Transverse colon (tissue), 4 donors: ENCODE results near the gene SEZ6. TPM values are rescaled to one million over a fixed set of nuclear protein-coding genes. Genes with fewer than 3 reads are reported as not detected.

ENCODE experiments used
- DNase-seq: peaks from one replicate; pipeline ENCODE4 v3.0.0-alpha.2; 2019
- H3K27ac ChIP-seq, 4 donors: fragments of 200-600 bp; sonication (generic); 2 replicates each; pipeline ENCODE4 v1.5.1; 2016 to 2018; ENCODE audit warnings: inconsistent platforms in 4 of 4
- H3K27me3 ChIP-seq: fragments of 200-600 bp; sonication (generic); 2 replicates; pipeline ENCODE4 v1.5.1; 2017; ENCODE audit warnings: inconsistent platforms
- H3K36me3 ChIP-seq, 4 donors: fragments of 200-600 bp; sonication (generic); 2 replicates each; pipeline ENCODE4 v1.5.1; 2017 to 2019; ENCODE audit warnings: inconsistent platforms in 4 of 4
- H3K4me1 ChIP-seq, 4 donors: fragments of 200-600 bp; sonication (generic); 2 replicates each; pipeline ENCODE4 v1.5.1; 2017 to 2020; ENCODE audit warnings: inconsistent platforms in 4 of 4
- H3K4me3 ChIP-seq, 4 donors: fragments of 200-600 bp; sonication (generic); 1 replicate in 1 of 4; 2 replicates in 3 of 4; pipeline versions ENCODE4 v1.5.1 to v1.6.1; 2017 to 2019; ENCODE audit warnings: inconsistent platforms in 4 of 4
- H3K9me3 ChIP-seq, 2 donors: fragments of 200-600 bp; sonication (generic); 2 replicates each; pipeline ENCODE4 v1.5.1; 2017 to 2019; ENCODE audit warnings: inconsistent platforms in 2 of 2
- CTCF ChIP-seq, 5 experiments: fragments of 200-600 bp in 3 of 5; fragments of 450-650 bp in 2 of 5; sonication (generic) in 3 of 5; IDR thresholded peaks; 1 replicate in 2 of 5; 2 replicates in 3 of 5; pipeline ENCODE4 v1.5.1; 2016 to 2017; ENCODE audit warnings: antibody characterized with exemption in 5 of 5, inconsistent platforms in 3 of 5, mild to moderate bottlenecking in 2 of 5, moderate library complexity in 1 of 5
- EP300 ChIP-seq: sonication (generic); formaldehyde crosslinking; IDR thresholded peaks from one replicate; pipeline ENCODE4 v1.6.1; 2017; ENCODE audit warnings: antibody characterized with exemption, low read depth
- POLR2A ChIP-seq: fragments of 450-650 bp; IDR thresholded peaks from one replicate; pipeline ENCODE4 v1.6.1; 2016; ENCODE audit warnings: antibody characterized with exemption, mild to moderate bottlenecking, moderate library complexity
- POLR2AphosphoS5 ChIP-seq, 3 donors: sonication (generic); formaldehyde crosslinking; IDR thresholded peaks; one replicate each; pipeline ENCODE4 v1.6.1; 2016; ENCODE audit warnings: antibody characterized with exemption in 3 of 3
- WGBS, 2 donors: methylation state at CpG; one replicate each; pipeline ENCODE4 v1.1.5; 2018; ENCODE audit warnings: low coverage in 1 of 2; 5-methylcytosine and 5-hydroxymethylcytosine counted together
- in situ Hi-C, 4 donors: fragments of 200-750 bp; cut with MboI; loops; one replicate each; pipeline versions ENCODE4 v1.15.0 to v1.15.1; 2017; ENCODE audit warnings: low sequenced_read_pairs in 3 of 4, low pct_ligation_motif_present in 1 of 4, low pct_unique_long_range_greater_than_20kb in 1 of 4
- intact Hi-C: fragments of 100-400 bp; cut with DNase I; formaldehyde crosslinking; loops from one replicate; pipeline ENCODE4 v1.15.1; 2023; ENCODE audit warnings: low total_unique reads
- total RNA-seq, 4 donors: library from RNA; depleted of rRNA; stranded (reverse); fragments of >200 nt; gene quantifications; one replicate each; pipeline ENCODE4 v1.1.0, GENCODE V29; 2016

The SEZ6 gene
- total RNA-seq, 4 donors from 2014 or later: 0.14 TPM; not detected in 3

- H3K4me3 ChIP-seq: no peak overlapping the region
- H3K27ac ChIP-seq: peak overlapping the region; percentile 21 to 57 (median 52)
- H3K36me3 ChIP-seq: peaks cover 0 to 76% (median 29%) of the 10 kb centered on the region in 4 donors
- DNase-seq: no peak
- in situ Hi-C loops: loop anchor here in 3 of 4 donors (10.0 to 25.0 kb wide), 2 partner anchors 151 to 158 kb away; no protein-coding TSS in a partner anchor
- intact Hi-C loops: no loop called here
- TF ChIP-seq EP300 (no peak), POLR2AphosphoS5 (IDR thresholded peaks at IDR 0.05) (no peak), POLR2A (no peak), CTCF (IDR thresholded peaks at IDR 0.05) (no peak)
- peaks cover 16 to 26% (median 20%) of the 10 kb centered on the region in 4 donors for H3K4me1 ChIP-seq
- H3K9me3 ChIP-seq: no peaks in the 10 kb centered on the region
- H3K27me3 ChIP-seq: no peaks in the 10 kb centered on the region
- WGBS, 2 donors: 93 to 100% methylated on average over 3 to 6 of the region's 6 CpGs
Measured at GRCh38 chr17:28912938-28913333, 92.9 kb downstream of the SEZ6 start.

- Histone ChIP-seq H3K27me3 (no peaks in the 10 kb centered on the region), H3K4me1 (peaks cover 17 to 32% (median 25%) of the 10 kb centered on the region in 4 donors), H3K9me3 (no peaks in the 10 kb centered on the region), H3K36me3 (peaks cover 0 to 70% (median 26%) of the 10 kb centered on the region in 4 donors), H3K4me3 (no peak overlapping the region), H3K27ac (peak overlapping the region; percentile 33 to 57 (median 52))
- TF ChIP-seq POLR2A (no peak), CTCF (IDR thresholded peaks at IDR 0.05) (peak; percentile 38 to 60 (median 51)), POLR2AphosphoS5 (IDR thresholded peaks at IDR 0.05) (peak in 1 of 3 donors; percentile 21), EP300 (no peak)
- WGBS, 2 donors: 70% methylated on average over 20 of the region's 20 CpGs; no CpG with 5 or more reads in 1 of the 2 donors
- DNase-seq: peak; percentile 68
- in situ Hi-C loops (loop anchor here in 3 of 4 donors (10.0 to 25.0 kb wide), 2 partner anchors 150 to 158 kb away; no protein-coding TSS in a partner anchor), intact Hi-C loops (no loop called here)
Measured at GRCh38 chr17:28912281-28912937, 93.4 kb downstream of the SEZ6 start.

- intact Hi-C loops: no loop called here
- in situ Hi-C loops: loop anchor here in 3 of 4 donors (10.0 to 25.0 kb wide), 2 partner anchors 149 to 157 kb away; no protein-coding TSS in a partner anchor
- no peaks in the 10 kb centered on the region for H3K27me3 ChIP-seq
- WGBS, 2 donors: 94% methylated on average over 12 of the region's 13 CpGs; no CpG with 5 or more reads in 1 of the 2 donors
- H3K36me3 ChIP-seq: peaks cover 0 to 62% (median 23%) of the 10 kb centered on the region in 4 donors
- peaks cover 20 to 39% (median 29%) of the 10 kb centered on the region in 4 donors for H3K4me1 ChIP-seq
- peak overlapping the region; percentile 33 to 57 (median 52) for H3K27ac ChIP-seq
- H3K4me3 ChIP-seq: no peak overlapping the region
- DNase-seq: no peak
- no peaks in the 10 kb centered on the region for H3K9me3 ChIP-seq
- no peak for TF ChIP-seq POLR2AphosphoS5 (IDR thresholded peaks at IDR 0.05)
- no peak for TF ChIP-seq EP300
- no peak for TF ChIP-seq POLR2A
- no peak for TF ChIP-seq CTCF (IDR thresholded peaks at IDR 0.05)
Measured at GRCh38 chr17:28911411-28912045, 94.3 kb downstream of the SEZ6 start.

GRCh38 chr17:28910534-28910933 lies 95.3 kb downstream of the SEZ6 start:
- intact Hi-C loops: no loop called here
- WGBS, 2 donors: 82 to 83% methylated on average over 1 of the region's 1 CpG
- Histone ChIP-seq H3K4me3 (no peak overlapping the region), H3K36me3 (peaks cover 0 to 68% (median 21%) of the 10 kb centered on the region in 4 donors), H3K4me1 (peaks cover 20 to 39% (median 29%) of the 10 kb centered on the region in 4 donors), H3K27ac (no peak overlapping the region), H3K9me3 (no peaks in the 10 kb centered on the region), H3K27me3 (no peaks in the 10 kb centered on the region)
- DNase-seq: no peak
- no peak for TF ChIP-seq EP300
- TF ChIP-seq CTCF (IDR thresholded peaks at IDR 0.05): no peak
- TF ChIP-seq POLR2A: no peak
- TF ChIP-seq POLR2AphosphoS5 (IDR thresholded peaks at IDR 0.05): no peak
- in situ Hi-C loops: loop anchor here in 3 of 4 donors (10.0 to 25.0 kb wide), 2 partner anchors 148 to 156 kb away; no protein-coding TSS in a partner anchor
